ENCODE results near the gene RPL31. TPM values are rescaled to one million over a fixed set of nuclear protein-coding genes. Genes with fewer than 3 reads are reported as not detected.

The RPL31 gene
- total RNA-seq, 1 experiment from 2014 or later = 682 TPM

DNA sequence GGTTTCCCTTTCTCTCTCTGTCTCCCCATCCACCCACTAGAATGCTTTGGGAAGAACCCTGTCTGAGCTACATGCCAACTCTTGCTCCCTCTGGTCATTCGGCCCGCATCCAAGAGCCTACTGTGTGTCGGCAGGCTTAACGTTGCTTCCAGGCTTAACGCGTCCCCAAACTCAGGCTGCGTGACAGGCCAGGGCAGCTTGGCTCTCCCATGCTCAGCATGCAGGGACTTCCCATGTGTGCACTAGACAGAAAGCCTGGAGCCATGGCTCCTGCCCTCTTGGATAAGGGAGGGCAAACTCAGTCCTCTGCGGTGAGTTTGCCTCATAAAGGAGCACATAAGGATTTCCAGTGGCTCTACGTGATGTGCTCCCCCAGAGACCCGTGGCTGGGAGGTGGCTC, 43.2 kb downstream of the RPL31 start:
- BruUV-seq (replicated peaks) = no TSS peak
- POLR2A ChIA-PET = no interaction called here

DNA sequence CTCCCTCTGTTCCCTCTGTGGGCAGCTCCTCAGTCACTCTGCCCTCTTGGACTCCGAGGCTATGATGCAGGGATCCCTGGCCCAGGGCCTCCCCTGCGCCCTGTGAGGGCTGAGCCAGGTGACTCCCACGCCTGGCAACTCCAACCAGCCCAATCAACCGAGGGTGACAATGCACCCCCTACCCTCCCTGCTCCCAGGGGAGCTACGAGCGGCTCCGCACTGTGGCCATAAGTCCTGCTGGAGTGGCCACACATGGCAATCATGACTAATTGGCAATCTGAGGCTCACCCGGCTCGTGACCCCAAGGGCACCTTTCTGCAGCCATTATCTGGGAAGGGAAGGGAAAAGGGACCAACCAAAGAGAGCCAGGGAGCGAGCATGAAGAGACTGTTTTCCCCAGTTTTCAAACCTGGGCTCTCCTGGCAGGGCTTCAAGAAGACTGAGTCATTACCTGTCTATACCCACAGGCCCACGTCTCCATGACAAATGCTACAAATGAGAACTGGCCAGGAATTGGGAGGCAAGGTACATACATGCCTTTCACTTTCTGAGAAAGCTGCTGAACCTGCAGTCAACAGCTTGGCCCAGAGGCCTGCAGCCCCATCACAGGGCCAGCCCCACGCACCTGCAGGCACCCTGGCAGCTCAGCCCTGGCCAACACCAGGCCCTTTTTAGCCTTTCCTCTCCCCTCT, 45.1 kb downstream of the RPL31 start:
- H3K27ac ChIP-seq (ENCODE audit: low read length) = peak overlapping the region; percentile 35; the same call in 1 of the 2 replicates
- in situ Hi-C loops (cut with HindIII; ENCODE audit: low pct_unique_long_range_greater_than_20kb, low sequenced_read_pairs) (no loop called here), intact Hi-C loops (cut with micrococcal nuclease; ENCODE audit: unreplicated experiment) (no loop called here)
- no peaks in the 10 kb centered on the region for H3K27me3 ChIP-seq (ENCODE audit: control insufficient read depth, insufficient read depth, low read length)
- H3K36me3 ChIP-seq (ENCODE audit: control insufficient read depth, insufficient read depth, low read length) = peaks cover 34% of the 10 kb centered on the region
- ChIA-PET CTCF (no interaction called here), POLR2A (no interaction called here)
- no peak for DNase-seq (ENCODE audit: low read depth, low spot score)
- no peak overlapping the region for H3K4me3 ChIP-seq (ENCODE audit: low read depth in 2 of 2, low read length in 2 of 2)
- TF ChIP-seq, protein P1, sequence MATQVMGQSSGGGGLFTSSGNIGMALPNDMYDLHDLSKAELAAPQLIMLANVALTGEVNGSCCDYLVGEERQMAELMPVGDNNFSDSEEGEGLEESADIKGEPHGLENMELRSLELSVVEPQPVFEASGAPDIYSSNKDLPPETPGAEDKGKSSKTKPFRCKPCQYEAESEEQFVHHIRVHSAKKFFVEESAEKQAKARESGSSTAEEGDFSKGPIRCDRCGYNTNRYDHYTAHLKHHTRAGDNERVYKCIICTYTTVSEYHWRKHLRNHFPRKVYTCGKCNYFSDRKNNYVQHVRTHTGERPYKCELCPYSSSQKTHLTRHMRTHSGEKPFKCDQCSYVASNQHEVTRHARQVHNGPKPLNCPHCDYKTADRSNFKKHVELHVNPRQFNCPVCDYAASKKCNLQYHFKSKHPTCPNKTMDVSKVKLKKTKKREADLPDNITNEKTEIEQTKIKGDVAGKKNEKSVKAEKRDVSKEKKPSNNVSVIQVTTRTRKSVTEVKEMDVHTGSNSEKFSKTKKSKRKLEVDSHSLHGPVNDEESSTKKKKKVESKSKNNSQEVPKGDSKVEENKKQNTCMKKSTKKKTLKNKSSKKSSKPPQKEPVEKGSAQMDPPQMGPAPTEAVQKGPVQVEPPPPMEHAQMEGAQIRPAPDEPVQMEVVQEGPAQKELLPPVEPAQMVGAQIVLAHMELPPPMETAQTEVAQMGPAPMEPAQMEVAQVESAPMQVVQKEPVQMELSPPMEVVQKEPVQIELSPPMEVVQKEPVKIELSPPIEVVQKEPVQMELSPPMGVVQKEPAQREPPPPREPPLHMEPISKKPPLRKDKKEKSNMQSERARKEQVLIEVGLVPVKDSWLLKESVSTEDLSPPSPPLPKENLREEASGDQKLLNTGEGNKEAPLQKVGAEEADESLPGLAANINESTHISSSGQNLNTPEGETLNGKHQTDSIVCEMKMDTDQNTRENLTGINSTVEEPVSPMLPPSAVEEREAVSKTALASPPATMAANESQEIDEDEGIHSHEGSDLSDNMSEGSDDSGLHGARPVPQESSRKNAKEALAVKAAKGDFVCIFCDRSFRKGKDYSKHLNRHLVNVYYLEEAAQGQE (IDR thresholded peaks at IDR 0.05; ENCODE audit: insufficient read depth in 1 of 2, low read depth in 2 of 2, low read length in 1 of 2) = no peak
- no peak for TF ChIP-seq SIN3A (IDR thresholded peaks at IDR 0.05; ENCODE audit: borderline replicate concordance, insufficient read depth, low read depth, low read length)
- TF ChIP-seq TCF7L2 (IDR thresholded peaks at IDR 0.05; ENCODE audit: low read depth, low read length) = no peak
- TF ChIP-seq, protein P2, sequence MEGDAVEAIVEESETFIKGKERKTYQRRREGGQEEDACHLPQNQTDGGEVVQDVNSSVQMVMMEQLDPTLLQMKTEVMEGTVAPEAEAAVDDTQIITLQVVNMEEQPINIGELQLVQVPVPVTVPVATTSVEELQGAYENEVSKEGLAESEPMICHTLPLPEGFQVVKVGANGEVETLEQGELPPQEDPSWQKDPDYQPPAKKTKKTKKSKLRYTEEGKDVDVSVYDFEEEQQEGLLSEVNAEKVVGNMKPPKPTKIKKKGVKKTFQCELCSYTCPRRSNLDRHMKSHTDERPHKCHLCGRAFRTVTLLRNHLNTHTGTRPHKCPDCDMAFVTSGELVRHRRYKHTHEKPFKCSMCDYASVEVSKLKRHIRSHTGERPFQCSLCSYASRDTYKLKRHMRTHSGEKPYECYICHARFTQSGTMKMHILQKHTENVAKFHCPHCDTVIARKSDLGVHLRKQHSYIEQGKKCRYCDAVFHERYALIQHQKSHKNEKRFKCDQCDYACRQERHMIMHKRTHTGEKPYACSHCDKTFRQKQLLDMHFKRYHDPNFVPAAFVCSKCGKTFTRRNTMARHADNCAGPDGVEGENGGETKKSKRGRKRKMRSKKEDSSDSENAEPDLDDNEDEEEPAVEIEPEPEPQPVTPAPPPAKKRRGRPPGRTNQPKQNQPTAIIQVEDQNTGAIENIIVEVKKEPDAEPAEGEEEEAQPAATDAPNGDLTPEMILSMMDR (IDR thresholded peaks at IDR 0.05) = no peak
- no peak; the same call in 1 of the 2 replicates for TF ChIP-seq POLR2AphosphoS5 (IDR thresholded peaks at IDR 0.05; ENCODE audit: low read depth, low read length)
- no TSS peak for BruUV-seq (replicated peaks)
- H3K4me1 ChIP-seq (ENCODE audit: control insufficient read depth, insufficient read depth, low read length) = peaks cover 16% of the 10 kb centered on the region
- peak; percentile 74 for ATAC-seq
- no peaks in the 10 kb centered on the region for H3K9me3 ChIP-seq (ENCODE audit: control insufficient read depth, insufficient read depth, low read depth, low read length)

More for the DNA sequence above, 43.2 kb downstream of the RPL31 start:
- TF ChIP-seq POLR2AphosphoS5 (IDR thresholded peaks at IDR 0.05; ENCODE audit: low read depth, low read length) = no peak
- TF ChIP-seq TCF7L2 (IDR thresholded peaks at IDR 0.05; ENCODE audit: low read depth, low read length) = no peak
- TF ChIP-seq, protein P1 (IDR thresholded peaks at IDR 0.05; ENCODE audit: insufficient read depth in 1 of 2, low read depth in 2 of 2, low read length in 1 of 2) = no peak
- TF ChIP-seq, protein P2 (IDR thresholded peaks at IDR 0.05) = no peak
- no peak for TF ChIP-seq SIN3A (IDR thresholded peaks at IDR 0.05; ENCODE audit: borderline replicate concordance, insufficient read depth, low read depth, low read length)
- H3K27ac ChIP-seq (ENCODE audit: low read length) = no peak overlapping the region
- H3K4me3 ChIP-seq (ENCODE audit: low read depth in 2 of 2, low read length in 2 of 2) = no peak overlapping the region
- no peaks in the 10 kb centered on the region for H3K9me3 ChIP-seq (ENCODE audit: control insufficient read depth, insufficient read depth, low read depth, low read length)
- H3K27me3 ChIP-seq (ENCODE audit: control insufficient read depth, insufficient read depth, low read length) = no peaks in the 10 kb centered on the region
- H3K36me3 ChIP-seq (ENCODE audit: control insufficient read depth, insufficient read depth, low read length) = peaks cover 31% of the 10 kb centered on the region
- ATAC-seq (no peak), DNase-seq (ENCODE audit: low read depth, low spot score) (no peak)
- H3K4me1 ChIP-seq (ENCODE audit: control insufficient read depth, insufficient read depth, low read length) = peaks cover 16% of the 10 kb centered on the region
- intact Hi-C loops (cut with micrococcal nuclease; ENCODE audit: unreplicated experiment) (no loop called here), in situ Hi-C loops (cut with HindIII; ENCODE audit: low pct_unique_long_range_greater_than_20kb, low sequenced_read_pairs) (no loop called here)
- CTCF ChIA-PET = no interaction called here

Data from Panc1 (cell line).